HepG2 (cell line): ENCODE data around the gene HNRNPA2B1. TPM values are rescaled to one million over a fixed set of nuclear protein-coding genes. Genes with fewer than 3 reads are reported as not detected.
"Not testable (repeated sequence)": the region's sequence is repeated elsewhere in the genome, so short reads cannot be mapped to it uniquely, and the experiment has no call there.

Source experiments
- ATAC-seq: fragments of 200-7000 bp; cut with Tn5 transposase; 3 replicates; pipeline ENCODE4 v1.9.1; 2020; ENCODE audit warnings: mild to moderate bottlenecking, moderate library complexity
- BruUV-seq: library from RNA; stranded (reverse); fragments of 400-500 nt; replicated peaks from 2 replicates; lab custom pipeline; 2021; lab: Mats Ljungman, UMichigan
- CTCF ChIA-PET: fragments of 300-600 bp; formaldehyde crosslinking; extraction: SDS; loops from one replicate; lab custom pipeline; 2021; ENCODE audit warnings: low total read pairs, inconsistent platforms, low intra/inter-chr PET ratio; lab: Yijun Ruan, JAX
- POLR2A ChIA-PET: fragments of 350-600 bp; sonication (Branson Sonifier 250); formaldehyde crosslinking; loops from one replicate; lab custom pipeline; 2020; ENCODE audit warnings: antibody characterized with exemption, inconsistent platforms; lab: Yijun Ruan, JAX
- DNase-seq: peaks from one replicate; pipeline ENCODE4 v3.0.0-alpha.2; 2015; ENCODE audit warnings: low spot score
- FAIRE-seq: peaks from 3 replicates; lab custom pipeline; 2011; peaks lifted over from hg19 to GRCh38; lab: Jason Lieb, UNC
- H2AFZ ChIP-seq: one replicate; pipeline ENCODE4 v1.6.1; 2011; ENCODE audit warnings: low read length, inconsistent platforms
- H3K27ac ChIP-seq: fragments of 300-600 bp; 3 replicates; pipeline ENCODE4 v1.8.0; 2011; ENCODE audit warnings: mixed run types, mild to moderate bottlenecking, mixed read lengths, low read length, inconsistent platforms; ENCODE audit not compliant: insufficient read depth; ENCODE audit errors: extremely low read length
- H3K27me3 ChIP-seq, 2 experiments: fragments of 200-600 bp in 1 of 2; 2 replicates in 1 of 2; 3 replicates in 1 of 2; pipeline versions ENCODE4 v1.6.0 to v1.8.0; 2011; ENCODE audit warnings: low read length in 2 of 2, mild to moderate bottlenecking in 2 of 2, moderate library complexity in 2 of 2, inconsistent platforms in 1 of 2; ENCODE audit not compliant: insufficient read depth in 2 of 2, control insufficient read depth in 1 of 2
- H3K36me3 ChIP-seq, 2 experiments: fragments of 200-600 bp in 1 of 2; replicated peaks in 1 of 2; 2 replicates in 1 of 2; 3 replicates in 1 of 2; pipeline versions ENCODE4 v1.5.1 to v1.8.0; 2011; ENCODE audit warnings: low read length in 2 of 2, inconsistent platforms in 1 of 2; ENCODE audit not compliant: insufficient read depth in 2 of 2, control insufficient read depth in 1 of 2
- H3K4me1 ChIP-seq: 2 replicates; pipeline ENCODE4 v1.5.1; 2012; ENCODE audit warnings: low read length, inconsistent platforms; ENCODE audit not compliant: insufficient read depth
- H3K4me2 ChIP-seq: 2 replicates; pipeline ENCODE4 v1.6.0; 2011; ENCODE audit warnings: low read depth, low read length, inconsistent platforms
- H3K4me3 ChIP-seq, 3 experiments: fragments of 200-600 bp in 1 of 3; sonication (generic), shearing (Covaris generic) in 1 of 3; replicated peaks in 1 of 3; 2 replicates each; pipeline ENCODE4 v1.5.1; 2011 to 2016; ENCODE audit warnings: low read length in 3 of 3, inconsistent platforms in 2 of 3, low read depth in 2 of 3, mild to moderate bottlenecking in 2 of 3, control low read depth in 1 of 3, mixed read lengths in 1 of 3; ENCODE audit not compliant: insufficient read depth in 1 of 3
- H3K79me2 ChIP-seq: one replicate; pipeline ENCODE4 v1.6.1; 2011; ENCODE audit warnings: low read length, inconsistent platforms; ENCODE audit not compliant: insufficient read depth
- H3K9ac ChIP-seq: 2 replicates; pipeline ENCODE4 v1.6.0; 2011; ENCODE audit warnings: mild to moderate bottlenecking, low read depth, low read length, inconsistent platforms; ENCODE audit not compliant: insufficient read depth
- H3K9me3 ChIP-seq: 2 replicates; pipeline ENCODE4 v1.5.1; 2012; ENCODE audit warnings: mild to moderate bottlenecking, low read length
- H4K20me1 ChIP-seq: 2 replicates; pipeline ENCODE4 v1.6.0; 2011; ENCODE audit warnings: inconsistent platforms, mild to moderate bottlenecking, low read length, moderate library complexity; ENCODE audit not compliant: insufficient read depth
- AGO1 ChIP-seq: fragments of 200-400 bp; formaldehyde crosslinking; IDR thresholded peaks from 2 replicates; pipeline ENCODE4 v1.6.1; 2017; ENCODE audit warnings: mild to moderate bottlenecking, low read depth, low read length, moderate library complexity; ENCODE audit not compliant: poor library complexity, severe bottlenecking
- MYPOP ChIP-seq: sonication (generic); formaldehyde crosslinking; IDR thresholded peaks from 2 replicates; pipeline ENCODE4 v1.8.1; 2023; ENCODE audit warnings: mild to moderate bottlenecking, moderate library complexity, missing genetic modification reagents
- PAF1 ChIP-seq: IDR thresholded peaks from 2 replicates; pipeline ENCODE4 v1.6.1; 2016; ENCODE audit warnings: missing genetic modification reagents, missing compliant biosample characterization
- POLR2A ChIP-seq, 2 experiments: IDR thresholded peaks; 2 replicates each; pipeline ENCODE4 v1.6.1; 2011; ENCODE audit warnings: low read depth in 2 of 2, low read length in 2 of 2, mild to moderate bottlenecking in 1 of 2, moderate library complexity in 1 of 2; ENCODE audit not compliant: insufficient read depth in 1 of 2
- POLR2AphosphoS2 ChIP-seq: IDR thresholded peaks from 2 replicates; pipeline ENCODE4 v1.6.1; 2011; ENCODE audit warnings: low read depth, low read length, improper control_type of control experiment
- SMYD3 ChIP-seq: sonication (generic); formaldehyde crosslinking; IDR thresholded peaks from 2 replicates; pipeline ENCODE4 v1.8.1; 2023; ENCODE audit warnings: mild to moderate bottlenecking, missing genetic modification reagents
- SNRNP70 ChIP-seq: fragments of 200-400 bp; formaldehyde crosslinking; IDR thresholded peaks from 2 replicates; pipeline ENCODE4 v1.6.1; 2017; ENCODE audit warnings: mild to moderate bottlenecking, low read depth, low read length, moderate library complexity
- ZNF780A ChIP-seq: sonication (generic); formaldehyde crosslinking; IDR thresholded peaks from 2 replicates; pipeline ENCODE4 v1.8.0; 2022; ENCODE audit warnings: mild to moderate bottlenecking, missing genetic modification reagents, moderate library complexity
- WGBS: methylation state at CpG from one replicate; pipeline ENCODE4 v1.1.6; 2017; ENCODE audit warnings: low lambda C conversion rate; 5-methylcytosine and 5-hydroxymethylcytosine counted together
- in situ Hi-C: cut with HindIII; loops from 2 replicates; pipeline ENCODE4 v1.10.0; 2017; ENCODE audit warnings: low pct_unique_long_range_greater_than_20kb; ENCODE audit not compliant: extremely low pct_ligation_motif_present
- intact Hi-C: fragments of 100-400 bp; cut with micrococcal nuclease; formaldehyde crosslinking; loops from one replicate; pipeline ENCODE4 v1.10.0; 2022; ENCODE audit not compliant: unreplicated experiment
- polyA plus RNA-seq, 8 experiments: library from polyadenylated mRNA; depleted of rRNA in 3 of 8; stranded (reverse) in 7 of 8; unstranded in 1 of 8; fragments of >200 nt; fragmentation: Illumina TruSeq in 4 of 8; extraction: Trizol in 4 of 8; gene quantifications; 2 replicates each; pipeline versions ENCODE4 v1.2.1 to v1.2.3, GENCODE V29; 2011 to 2016; ENCODE audit warnings: low read depth in 4 of 8, missing spikeins in 1 of 8, mixed read lengths in 1 of 8; ENCODE audit not compliant: insufficient read depth in 1 of 8
- total RNA-seq, 5 experiments: library from RNA; depleted of rRNA; stranded (reverse); fragments of >200 nt; fragmentation: Illumina TruSeq; extraction: Trizol; gene quantifications; 2 replicates each; pipeline ENCODE4 v1.2.3, GENCODE V29; 2016; ENCODE audit warnings: low read depth in 1 of 5
- TF ChIP-seq, protein P1 (sequence below), 2 experiments: fragments of 450-650 bp in 1 of 2; sonication (generic) in 1 of 2; formaldehyde crosslinking; IDR thresholded peaks; 2 replicates each; pipeline versions ENCODE4 v1.5.0 to v1.8.0; 2020 to 2022; ENCODE audit warnings: mild to moderate bottlenecking in 1 of 2, missing genetic modification reagents in 1 of 2

Gene HNRNPA2B1
- total and polyA plus RNA-seq, 2 of the 13 experiments (the other 11 are each of a cell fraction or from before 2014, with no cell fraction given): 193 to 412 TPM

GRCh38 chr7:26184281-26185101, 16.1 kb downstream of the HNRNPA2B1 start:
- peak; percentile 6 for ATAC-seq
- POLR2A ChIA-PET: interaction anchor here (1.5 kb wide), 1 partner anchor 16 kb away, joined by 6 read pairs; the partner anchor contains the start of gene HNRNPA2B1
- DNase-seq, H3K9me3 ChIP-seq, CTCF ChIA-PET, H2AFZ ChIP-seq, FAIRE-seq, H3K79me2 ChIP-seq, H3K27me3 ChIP-seq, H3K36me3 ChIP-seq, H3K4me2 ChIP-seq, H3K4me3 ChIP-seq, H3K9ac ChIP-seq: not testable (repeated sequence)
- intact Hi-C loops: loop anchor here (5.0 kb wide), 1 partner anchor 92 kb away; no protein-coding TSS in a partner anchor
- BruUV-seq: TSS peak; percentile 0
- in situ Hi-C loops: loop anchor here (10.0 kb wide), 1 partner anchor 90 kb away; no protein-coding TSS in a partner anchor
- TF ChIP-seq PAF1 (CRISPR knock-in tag) (peak; percentile 20; the same call in 1 of the 2 replicates), MYPOP (CRISPR knock-in tag) (0 out of 2 replicates have a peak, but pooled peaks have one; percentile 27), SNRNP70 (0 out of 2 replicates have a peak, but pooled peaks have one; percentile 41), SMYD3 (CRISPR knock-in tag) (0 out of 2 replicates have a peak, but pooled peaks have one; percentile 68), POLR2AphosphoS2 (peak; percentile 20; the same call in 1 of the 2 replicates), AGO1 (peak; percentile 17), ZNF780A (CRISPR knock-in tag) (0 out of 2 replicates have a peak, but pooled peaks have one; percentile 26), POLR2A (IDR thresholded peaks at IDR 0.05; ENCODE audit: insufficient read depth in 1 of 2, low read depth in 2 of 2, low read length in 2 of 2) (peak; percentile 4 to 48; a peak in 2 of 4 replicates)
- TF ChIP-seq, protein P1, sequence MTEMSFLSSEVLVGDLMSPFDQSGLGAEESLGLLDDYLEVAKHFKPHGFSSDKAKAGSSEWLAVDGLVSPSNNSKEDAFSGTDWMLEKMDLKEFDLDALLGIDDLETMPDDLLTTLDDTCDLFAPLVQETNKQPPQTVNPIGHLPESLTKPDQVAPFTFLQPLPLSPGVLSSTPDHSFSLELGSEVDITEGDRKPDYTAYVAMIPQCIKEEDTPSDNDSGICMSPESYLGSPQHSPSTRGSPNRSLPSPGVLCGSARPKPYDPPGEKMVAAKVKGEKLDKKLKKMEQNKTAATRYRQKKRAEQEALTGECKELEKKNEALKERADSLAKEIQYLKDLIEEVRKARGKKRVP (CRISPR knock-in tag; IDR thresholded peaks at IDR 0.05): 0 out of 4 replicates have a peak, but pooled peaks of 1 of the 2 experiments have one; percentile 10
- H3K4me1 ChIP-seq: peaks cover 30% of the 10 kb centered on the region
- peak overlapping the region; percentile 7 for H3K27ac ChIP-seq
- 96% methylated on average over 4 of the region's 4 CpGs for WGBS
- peaks cover 35% of the 10 kb centered on the region for H4K20me1 ChIP-seq
